Skeletal muscle satellite cell (primary cell): ENCODE data around the gene SLIRP.

Experiments used
- H3K27me3 ChIP-seq: 2 replicates; pipeline ENCODE4 v1.7.0; 2013; ENCODE audit warnings: low read length; ENCODE audit not compliant: control insufficient read depth, insufficient read depth
- H3K36me3 ChIP-seq: 2 replicates; pipeline ENCODE4 v1.7.0; 2013; ENCODE audit warnings: mild to moderate bottlenecking, control low read depth, low read length; ENCODE audit not compliant: insufficient read depth
- H3K4me1 ChIP-seq: 2 replicates; pipeline ENCODE4 v1.7.0; 2013; ENCODE audit warnings: low read length; ENCODE audit not compliant: control insufficient read depth, insufficient read depth
- H3K4me2 ChIP-seq: 2 replicates; pipeline ENCODE4 v1.7.0; 2013; ENCODE audit warnings: mild to moderate bottlenecking, low read length
- H3K4me3 ChIP-seq: 2 replicates; pipeline ENCODE4 v1.7.0; 2013; ENCODE audit warnings: low read length
- H3K9ac ChIP-seq: 2 replicates; pipeline ENCODE4 v1.7.0; 2013; ENCODE audit warnings: mild to moderate bottlenecking, low read depth, low read length, moderate library complexity
- H3K9me3 ChIP-seq: replicated peaks from 2 replicates; pipeline ENCODE4 v1.7.0; 2013; ENCODE audit warnings: mild to moderate bottlenecking, control low read depth, low read length

SLIRP gene

GRCh38 chr14:77707355-77707723, 564 bp upstream of the SLIRP start:
- Histone ChIP-seq H3K27me3 (no peaks in the 10 kb centered on the region), H3K4me1 (peaks cover 17% of the 10 kb centered on the region), H3K4me3 (peak overlapping the region; percentile 87), H3K9me3 (no peaks in the 10 kb centered on the region), H3K4me2 (peak overlapping the region; percentile 90), H3K36me3 (peaks cover 19% of the 10 kb centered on the region), H3K9ac (peak overlapping the region; percentile 85)

- Histone ChIP-seq H3K9me3 (no peaks in the 10 kb centered on the region), H3K36me3 (peaks cover 25% of the 10 kb centered on the region), H3K27me3 (no peaks in the 10 kb centered on the region), H3K9ac (peak overlapping the region; percentile 85), H3K4me1 (peaks cover 17% of the 10 kb centered on the region), H3K4me2 (peak overlapping the region; percentile 82), H3K4me3 (peak overlapping the region; percentile 87)
Observed at GRCh38 chr14:77708749-77709148, 846 bp downstream of the SLIRP start.

- H3K36me3 ChIP-seq, result peaks cover 23% of the 10 kb centered on the region
Observed at GRCh38 chr14:77709412-77709811, 1.5 kb downstream of the SLIRP start.

DNA sequence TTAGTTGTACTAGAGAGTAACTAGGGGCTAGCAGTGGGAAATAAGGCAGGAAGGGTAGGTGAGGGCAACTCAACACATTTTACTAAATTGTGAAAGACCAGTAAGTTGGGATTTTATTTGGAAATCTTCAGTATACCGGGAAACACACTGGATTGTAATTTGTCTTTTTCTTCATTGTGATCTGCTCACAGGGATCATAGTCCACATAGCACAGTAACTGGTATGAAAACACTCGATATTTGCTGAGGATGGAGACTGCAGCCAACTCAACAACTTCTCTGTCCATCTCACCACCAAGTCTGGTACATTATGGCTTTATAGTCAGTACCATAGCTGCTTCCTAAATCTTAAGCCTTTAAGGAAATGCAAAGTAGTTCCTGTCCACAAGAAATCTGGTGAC, 2.5 kb downstream of the SLIRP start:
- Histone ChIP-seq H3K4me2 (no peak overlapping the region), H3K9me3 (no peaks in the 10 kb centered on the region), H3K36me3 (peaks cover 31% of the 10 kb centered on the region), H3K27me3 (no peaks in the 10 kb centered on the region), H3K4me1 (peaks cover 17% of the 10 kb centered on the region), H3K4me3 (no peak overlapping the region), H3K9ac (no peak overlapping the region)

More at GRCh38 chr14:77709412-77709811, 1.5 kb downstream of the SLIRP start:
- peak overlapping the region; percentile 87 for H3K4me3 ChIP-seq
- H3K4me2 ChIP-seq, result peak overlapping the region; percentile 82
- no peaks in the 10 kb centered on the region for H3K9me3 ChIP-seq
- H3K9ac ChIP-seq, result peak overlapping the region; percentile 85
- no peaks in the 10 kb centered on the region for H3K27me3 ChIP-seq
- H3K4me1 ChIP-seq, result peaks cover 17% of the 10 kb centered on the region

- Histone ChIP-seq H3K4me3 (no peak overlapping the region), H3K4me1 (no peaks in the 10 kb centered on the region), H3K36me3 (peaks cover 65% of the 10 kb centered on the region)
Observed at GRCh38 chr14:77714926-77715325, 7.0 kb downstream of the SLIRP start.

DNA sequence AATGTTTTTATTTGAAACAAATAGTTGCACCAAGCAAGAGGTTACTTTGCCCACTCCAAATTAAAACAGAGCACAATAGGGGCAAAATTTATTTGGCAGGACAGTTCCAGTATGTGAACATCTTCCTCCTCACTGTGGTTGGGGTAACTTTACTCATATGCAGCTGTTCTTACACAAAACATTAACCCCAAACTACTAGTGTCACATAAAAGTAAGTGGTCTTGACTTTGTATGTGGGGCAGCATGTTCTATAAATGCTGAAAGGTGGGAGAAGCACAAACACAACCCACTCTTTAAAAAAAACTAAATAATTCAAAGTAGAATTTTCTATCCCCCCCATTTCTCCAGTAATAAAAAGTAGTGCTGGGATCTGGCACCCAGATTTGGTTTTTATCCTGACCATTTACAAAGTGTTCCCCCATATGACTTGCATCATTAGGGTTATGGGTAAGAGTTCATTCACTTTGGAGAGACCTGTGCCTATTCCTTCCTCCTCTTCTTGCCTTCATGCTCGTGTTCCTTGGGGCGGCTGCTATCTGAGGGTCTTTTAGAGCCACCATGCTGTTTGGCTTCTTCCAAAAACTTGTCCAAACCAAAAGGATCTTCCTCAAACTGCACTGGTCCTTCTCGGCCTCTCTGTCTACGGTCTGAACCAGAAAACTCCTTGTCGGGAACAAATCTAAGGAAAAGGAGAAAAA, 9.9 kb downstream of the SLIRP start:
- Histone ChIP-seq H3K4me2 (no peak overlapping the region), H3K9ac (no peak overlapping the region), H3K9me3 (no peaks in the 10 kb centered on the region), H3K4me3 (no peak overlapping the region), H3K4me1 (no peaks in the 10 kb centered on the region), H3K36me3 (peaks cover 71% of the 10 kb centered on the region), H3K27me3 (no peaks in the 10 kb centered on the region)

More at GRCh38 chr14:77714926-77715325, 7.0 kb downstream of the SLIRP start:
- Histone ChIP-seq H3K9ac (no peak overlapping the region), H3K4me2 (no peak overlapping the region), H3K9me3 (no peaks in the 10 kb centered on the region), H3K27me3 (no peaks in the 10 kb centered on the region)

- H3K27me3 ChIP-seq, result no peaks in the 10 kb centered on the region
- H3K9ac ChIP-seq, result no peak overlapping the region
- H3K4me2 ChIP-seq, result no peak overlapping the region
- no peak overlapping the region for H3K4me3 ChIP-seq
- H3K4me1 ChIP-seq, result no peaks in the 10 kb centered on the region
- H3K36me3 ChIP-seq, result peaks cover 72% of the 10 kb centered on the region
- no peaks in the 10 kb centered on the region for H3K9me3 ChIP-seq
Observed at GRCh38 chr14:77721437-77721836, 13.5 kb downstream of the SLIRP start.

DNA sequence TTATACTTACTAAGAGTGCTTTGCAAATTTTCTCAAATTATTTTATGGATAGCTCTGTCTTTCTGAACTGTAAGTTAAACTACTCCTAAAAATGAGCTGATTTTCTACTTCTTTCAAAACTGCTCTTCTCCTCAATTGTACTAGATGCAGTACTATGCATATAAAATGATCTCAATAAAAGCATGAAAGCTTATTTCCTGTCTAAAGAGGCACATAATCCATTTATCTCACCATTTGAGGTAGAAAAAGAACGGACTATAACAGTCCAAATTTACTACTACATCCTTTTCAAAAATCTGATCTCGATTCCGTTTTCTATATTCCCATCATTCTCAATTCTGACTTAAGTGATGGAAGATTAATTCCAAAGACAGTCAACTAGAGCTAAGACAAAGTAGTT, 14.4 kb downstream of the SLIRP start:
- Histone ChIP-seq H3K9me3 (no peaks in the 10 kb centered on the region), H3K4me2 (no peak overlapping the region), H3K4me3 (no peak overlapping the region), H3K36me3 (peaks cover 74% of the 10 kb centered on the region), H3K27me3 (no peaks in the 10 kb centered on the region), H3K4me1 (no peaks in the 10 kb centered on the region), H3K9ac (no peak overlapping the region)

- Histone ChIP-seq H3K36me3 (peaks cover 85% of the 10 kb centered on the region), H3K9ac (no peak overlapping the region)
Observed at GRCh38 chr14:77730976-77731497, 23.1 kb downstream of the SLIRP start.

DNA sequence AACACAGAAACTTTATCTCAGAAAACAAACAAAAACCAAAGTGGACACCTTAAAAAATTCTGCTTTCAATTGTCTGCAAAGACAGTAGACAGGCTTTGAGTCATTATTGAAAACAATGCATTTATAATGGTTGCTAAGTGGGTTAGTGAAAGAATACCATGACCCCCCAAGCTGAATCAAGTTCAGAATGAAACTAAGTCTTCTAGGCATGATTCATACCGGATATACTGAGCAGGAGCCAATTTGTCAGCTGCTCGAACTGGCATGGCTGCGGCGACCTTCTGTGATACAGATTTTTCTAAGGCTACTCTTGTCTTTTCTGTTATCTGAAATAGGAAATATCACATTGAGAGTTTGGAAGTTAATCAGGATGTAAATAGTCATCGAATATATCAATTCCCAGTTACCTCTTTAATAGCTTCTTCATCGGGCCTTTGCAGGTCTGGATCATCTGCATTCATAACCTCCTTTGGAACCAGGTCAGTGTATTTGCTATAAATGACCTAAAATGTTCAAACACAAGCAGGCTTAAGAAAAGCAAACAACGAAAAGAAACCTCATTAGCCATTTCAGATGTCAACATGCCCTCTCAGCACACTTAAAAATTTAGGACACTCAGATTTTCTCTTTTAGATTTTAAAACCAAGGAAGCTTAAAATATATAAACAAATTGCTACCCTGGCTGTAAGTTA, 30.8 kb downstream of the SLIRP start:
- H3K4me2 ChIP-seq, result peak overlapping the region; percentile 38
- H3K4me3 ChIP-seq, result no peak overlapping the region
- H3K9me3 ChIP-seq, result no peaks in the 10 kb centered on the region
- peak overlapping the region; percentile 44 for H3K9ac ChIP-seq
- H3K4me1 ChIP-seq, result peaks cover 14% of the 10 kb centered on the region
- H3K36me3 ChIP-seq, result peaks cover 43% of the 10 kb centered on the region
- no peaks in the 10 kb centered on the region for H3K27me3 ChIP-seq

More at GRCh38 chr14:77730976-77731497, 23.1 kb downstream of the SLIRP start:
- no peaks in the 10 kb centered on the region for H3K9me3 ChIP-seq
- no peak overlapping the region for H3K4me3 ChIP-seq
- H3K4me2 ChIP-seq, result no peak overlapping the region
- no peaks in the 10 kb centered on the region for H3K27me3 ChIP-seq
- no peaks in the 10 kb centered on the region for H3K4me1 ChIP-seq

DNA sequence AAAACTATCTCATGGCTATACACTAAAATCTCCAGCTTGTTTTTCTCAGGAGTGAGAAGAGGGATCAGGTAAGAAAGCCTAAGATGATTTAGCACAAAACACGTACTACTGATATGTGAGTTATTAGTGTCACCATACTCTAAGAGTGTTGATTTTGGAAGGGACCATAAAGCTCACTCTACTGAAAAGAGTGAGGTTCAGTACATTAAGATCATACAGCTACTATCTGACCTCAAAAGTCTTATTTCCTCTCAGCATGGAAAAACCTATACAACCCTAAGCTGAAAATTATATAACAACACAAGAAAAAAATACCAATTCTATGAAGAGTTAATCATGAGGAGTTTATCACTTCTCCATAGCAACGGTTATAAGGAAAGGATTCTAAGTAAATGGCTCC, 33.5 kb downstream of the SLIRP start:
- no peak overlapping the region for H3K4me2 ChIP-seq
- H3K9me3 ChIP-seq, result no peaks in the 10 kb centered on the region
- H3K9ac ChIP-seq, result no peak overlapping the region
- peaks cover 31% of the 10 kb centered on the region for H3K36me3 ChIP-seq
- no peaks in the 10 kb centered on the region for H3K27me3 ChIP-seq
- no peak overlapping the region for H3K4me3 ChIP-seq
- peaks cover 14% of the 10 kb centered on the region for H3K4me1 ChIP-seq
